ENCODE data around the gene PRRX2.
"Not testable (repeated sequence)": the region's sequence is repeated elsewhere in the genome, so short reads cannot be mapped to it uniquely, and the experiment has no call there.

Gene PRRX2

GRCh38 chr9:129654554-129655040 is 10.8 kb upstream of the PRRX2 start:
- H3K4me3 ChIP-seq (replicated peaks; ENCODE audit: low read depth, low read length): no peak overlapping the region
- no peak for DNase-seq (ENCODE audit: extremely low read depth, low read depth)
- TF ChIP-seq CTCF (IDR thresholded peaks at IDR 0.05; ENCODE audit: low read depth, low read length, missing control alignments): no peak

- TF ChIP-seq CTCF (IDR thresholded peaks at IDR 0.05; ENCODE audit: low read depth, low read length, missing control alignments): no peak
- no peak for DNase-seq (ENCODE audit: extremely low read depth, low read depth)
- no peak overlapping the region for H3K4me3 ChIP-seq (replicated peaks; ENCODE audit: low read depth, low read length)
These were observed 10.3 kb upstream of the PRRX2 start for GRCh38 chr9:129655154-129655553.

GRCh38 chr9:129655696-129656095 is 9.8 kb upstream of the PRRX2 start:
- no peak for DNase-seq (ENCODE audit: extremely low read depth, low read depth)
- no peak overlapping the region for H3K4me3 ChIP-seq (replicated peaks; ENCODE audit: low read depth, low read length)
- no peak for TF ChIP-seq CTCF (IDR thresholded peaks at IDR 0.05; ENCODE audit: low read depth, low read length, missing control alignments)

GRCh38 chr9:129656795-129657390 is 8.6 kb upstream of the PRRX2 start:
- no peak overlapping the region for H3K4me3 ChIP-seq (replicated peaks; ENCODE audit: low read depth, low read length)

GRCh38 chr9:129661029-129661428 is 4.4 kb upstream of the PRRX2 start:
- no peak for TF ChIP-seq CTCF (IDR thresholded peaks at IDR 0.05; ENCODE audit: low read depth, low read length, missing control alignments)
- H3K4me3 ChIP-seq (replicated peaks; ENCODE audit: low read depth, low read length): no peak overlapping the region
- DNase-seq (ENCODE audit: extremely low read depth, low read depth): no peak

More at GRCh38 chr9:129656795-129657390, 8.6 kb upstream of the PRRX2 start:
- DNase-seq (ENCODE audit: extremely low read depth, low read depth): no peak
- TF ChIP-seq CTCF (IDR thresholded peaks at IDR 0.05; ENCODE audit: low read depth, low read length, missing control alignments): no peak

GRCh38 chr9:129662239-129662638 is 3.2 kb upstream of the PRRX2 start:
- H3K4me3 ChIP-seq (replicated peaks; ENCODE audit: low read depth, low read length); DNase-seq (ENCODE audit: extremely low read depth, low read depth): not testable (repeated sequence)

- peak overlapping the region; percentile 68 for H3K4me3 ChIP-seq (replicated peaks; ENCODE audit: low read depth, low read length)
- no peak for DNase-seq (ENCODE audit: extremely low read depth, low read depth)
- TF ChIP-seq CTCF (IDR thresholded peaks at IDR 0.05; ENCODE audit: low read depth, low read length, missing control alignments): no peak
These were observed 580 bp upstream of the PRRX2 start for GRCh38 chr9:129664746-129665388.
